Activated gamma-delta T cell treated with Interleukin-2 at 50 U/mL for 16 hours (primary cell): ENCODE measurements around the gene NFS1.
"Not testable (repeated sequence)": the region's sequence is repeated elsewhere in the genome, so short reads cannot be mapped to it uniquely, and the experiment has no call there.

ENCODE experiments used
- DNase-seq: peaks from one replicate; pipeline ENCODE4 v3.0.0-alpha.2; 2020

The NFS1 gene

DNA sequence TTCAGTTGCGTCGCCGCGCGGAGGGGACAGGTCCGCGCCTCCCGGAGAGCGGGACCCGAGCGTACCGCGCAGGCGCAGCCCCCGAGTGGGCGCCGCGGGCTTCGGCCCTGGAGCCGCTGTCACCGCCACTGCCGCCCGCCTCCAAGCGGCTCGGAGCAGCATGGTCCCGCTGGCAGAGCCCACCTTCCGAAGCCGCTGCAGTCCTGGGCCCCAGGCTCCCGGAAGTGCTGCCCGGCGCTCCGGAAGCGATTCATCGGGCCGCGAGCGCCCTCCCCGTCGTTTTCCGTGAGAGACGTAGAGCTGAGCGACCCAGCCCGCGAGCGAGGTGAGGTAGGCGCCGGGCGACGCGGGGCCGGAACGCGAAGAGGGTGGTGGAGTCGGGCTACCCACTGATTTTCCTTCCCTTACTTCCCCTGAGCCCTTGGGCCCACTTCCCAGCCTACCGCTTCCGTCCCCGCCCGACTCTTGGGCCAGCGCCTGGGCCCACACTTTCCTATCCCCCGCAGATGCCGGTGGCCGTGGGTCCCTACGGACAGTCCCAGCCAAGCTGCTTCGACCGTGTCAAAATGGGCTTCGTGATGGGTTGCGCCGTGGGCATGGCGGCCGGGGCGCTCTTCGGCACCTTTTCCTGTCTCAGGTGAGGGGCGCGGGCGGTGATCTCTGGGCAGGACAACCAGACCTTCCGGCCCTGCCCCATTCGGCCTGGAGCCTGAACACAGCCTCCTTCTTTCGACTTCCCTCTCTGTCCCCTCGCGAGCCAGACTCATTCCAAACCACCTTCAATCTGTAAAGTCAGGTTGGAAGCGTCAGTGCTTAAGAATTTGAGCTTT is at the start of gene NFS1, which contains the start of gene ROMO1:
TSS of gene NFS1 (minus strand) at position 226 of the 830 bp plus-strand sequence. CDS start at position 162, 64 bp downstream.
TSS of gene ROMO1 (plus strand) at position 279 of the 830 bp plus-strand sequence. CDS start at position 507, 228 bp downstream.
- DNase-seq = peak; percentile 84

DNA sequence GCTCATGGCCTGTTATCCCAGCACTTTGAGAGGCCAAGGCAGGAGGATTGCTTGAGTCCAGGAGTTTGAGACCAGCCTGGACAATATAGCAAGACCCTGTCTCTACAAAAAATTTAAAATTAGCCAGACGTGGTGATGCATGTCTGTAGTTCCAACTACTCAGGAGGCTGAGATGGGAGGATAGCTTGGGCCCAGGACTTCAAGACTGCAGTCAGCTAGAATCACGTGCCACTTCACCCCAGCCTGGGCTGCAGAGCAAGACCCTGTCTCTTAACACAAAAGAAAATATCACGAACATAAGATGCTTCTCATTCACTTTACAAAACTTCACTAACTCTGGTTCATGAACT is 45.3 kb upstream of the NFS1 start:
- DNase-seq = not testable (repeated sequence)

DNA sequence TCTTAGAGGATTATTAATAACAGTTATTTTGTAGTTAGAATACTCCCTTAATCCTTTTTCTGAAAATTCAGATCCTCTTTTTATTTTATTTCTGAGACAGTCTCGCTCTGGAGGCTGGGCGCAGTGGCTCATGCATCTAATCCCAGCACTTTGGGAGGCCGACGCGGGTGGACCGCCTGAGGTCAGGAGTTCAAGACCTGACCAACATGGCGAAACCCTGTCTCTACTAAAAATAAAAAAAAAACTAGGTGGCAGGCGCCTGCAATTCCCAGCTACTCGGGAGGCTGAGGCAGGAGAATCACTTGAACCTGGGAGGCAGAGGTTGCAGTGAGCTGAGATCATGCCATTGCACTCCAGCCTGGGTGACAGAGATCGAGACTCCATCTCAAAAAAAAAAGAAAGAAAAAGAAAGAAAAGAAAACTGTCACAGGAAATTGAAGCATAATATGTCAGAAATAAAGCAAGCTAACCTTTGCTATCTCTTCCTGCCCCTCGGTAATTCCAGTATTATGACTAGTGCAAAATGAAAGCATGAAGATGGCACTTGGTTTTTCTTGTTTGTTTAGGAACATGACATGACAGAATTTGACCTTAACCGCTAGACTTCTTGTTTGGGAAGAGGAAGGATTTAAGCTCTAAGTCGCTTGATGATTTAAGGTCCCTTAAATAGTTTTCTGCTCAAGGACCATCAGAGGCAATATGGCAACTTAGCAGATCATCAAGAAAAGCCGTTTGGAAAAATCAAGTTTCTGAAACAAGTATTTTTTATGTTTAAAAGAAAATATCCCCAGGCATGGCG is 44.7 kb upstream of the NFS1 start:
- DNase-seq = no peak

DNA sequence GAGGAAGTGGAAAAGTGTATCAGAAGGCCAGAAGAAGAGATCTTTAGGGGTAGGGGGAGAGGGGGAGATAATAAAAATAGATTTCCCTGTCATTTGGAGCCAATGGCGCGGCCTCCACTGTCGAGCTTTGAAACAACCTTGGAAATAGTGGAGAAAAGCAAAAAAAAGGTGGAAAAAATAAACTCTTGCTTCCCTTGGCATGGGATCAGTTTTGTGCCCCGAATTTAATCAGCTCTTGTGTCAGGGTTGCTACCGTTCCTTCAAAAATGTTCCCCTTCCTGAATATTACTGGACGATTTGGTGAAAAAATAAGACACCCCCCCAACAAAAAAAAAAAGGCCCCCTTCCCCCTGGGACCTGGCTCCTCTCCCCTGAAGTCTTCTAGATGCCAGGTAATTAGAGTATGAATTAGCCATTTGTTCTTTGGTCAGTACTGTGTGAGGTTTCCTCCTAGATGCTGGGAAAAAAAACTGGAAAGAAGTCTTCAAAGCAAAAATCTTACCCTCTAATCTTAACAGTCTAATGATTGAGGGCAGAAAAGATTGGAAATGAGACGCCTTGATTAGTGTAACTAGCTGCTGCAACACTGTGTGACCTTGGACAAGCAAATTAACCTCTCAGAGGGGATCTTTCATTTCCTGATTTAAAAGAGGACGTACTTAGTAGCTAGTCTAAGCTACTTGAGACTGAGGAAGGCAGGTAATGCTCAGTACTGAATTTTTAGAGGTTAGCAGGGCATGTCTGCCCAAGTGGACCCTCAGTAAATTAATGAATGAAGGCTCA is 43.8 kb upstream of the NFS1 start:
- DNase-seq = no peak

DNA sequence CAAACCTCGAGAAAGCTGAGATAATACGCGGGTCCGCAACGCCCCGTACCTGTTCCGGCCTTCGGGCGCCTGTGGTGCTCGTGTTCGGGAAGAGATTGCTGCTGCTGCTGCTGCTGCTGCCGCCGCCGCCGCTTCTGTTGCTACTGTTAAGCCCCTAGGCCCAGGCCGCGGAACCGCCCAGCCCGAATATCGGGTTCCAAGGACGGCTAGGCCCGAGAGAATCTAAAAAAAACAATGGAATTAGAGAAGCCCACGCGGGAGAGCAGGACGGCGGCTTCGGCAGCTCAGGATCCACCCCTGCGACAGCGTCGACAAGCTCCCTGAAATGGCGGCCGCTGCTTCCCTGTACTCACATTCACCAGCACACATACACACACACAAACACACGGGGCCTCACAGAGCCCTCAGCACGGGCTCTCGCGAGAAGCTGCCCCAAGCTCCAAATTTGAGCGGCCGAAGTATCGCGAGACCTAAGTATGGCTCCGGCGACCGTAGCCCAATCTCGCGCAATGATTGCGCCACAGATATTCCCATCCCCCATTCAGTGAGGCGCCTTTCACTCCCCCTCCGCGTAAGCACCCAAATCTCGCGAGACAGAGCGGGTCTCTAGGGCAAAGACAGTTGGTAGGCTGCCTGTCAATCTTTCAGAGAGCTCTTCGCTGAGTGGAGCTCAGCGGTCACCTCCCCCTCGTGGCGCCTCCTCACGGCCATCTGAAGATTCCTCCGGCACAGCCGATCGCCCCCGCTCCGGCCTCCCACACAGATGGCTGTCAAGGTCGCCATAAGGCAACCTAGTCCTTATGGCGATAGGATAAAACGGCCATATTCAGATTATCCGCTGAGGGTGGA is 43.0 kb upstream of the NFS1 start, which contains the start of gene RBM39:
TSS of gene RBM39 (minus strand) at position 369 of the 849 bp plus-strand sequence. CDS start 1,386 bp downstream, outside the sequence.
- peak; percentile 99 for DNase-seq

DNA sequence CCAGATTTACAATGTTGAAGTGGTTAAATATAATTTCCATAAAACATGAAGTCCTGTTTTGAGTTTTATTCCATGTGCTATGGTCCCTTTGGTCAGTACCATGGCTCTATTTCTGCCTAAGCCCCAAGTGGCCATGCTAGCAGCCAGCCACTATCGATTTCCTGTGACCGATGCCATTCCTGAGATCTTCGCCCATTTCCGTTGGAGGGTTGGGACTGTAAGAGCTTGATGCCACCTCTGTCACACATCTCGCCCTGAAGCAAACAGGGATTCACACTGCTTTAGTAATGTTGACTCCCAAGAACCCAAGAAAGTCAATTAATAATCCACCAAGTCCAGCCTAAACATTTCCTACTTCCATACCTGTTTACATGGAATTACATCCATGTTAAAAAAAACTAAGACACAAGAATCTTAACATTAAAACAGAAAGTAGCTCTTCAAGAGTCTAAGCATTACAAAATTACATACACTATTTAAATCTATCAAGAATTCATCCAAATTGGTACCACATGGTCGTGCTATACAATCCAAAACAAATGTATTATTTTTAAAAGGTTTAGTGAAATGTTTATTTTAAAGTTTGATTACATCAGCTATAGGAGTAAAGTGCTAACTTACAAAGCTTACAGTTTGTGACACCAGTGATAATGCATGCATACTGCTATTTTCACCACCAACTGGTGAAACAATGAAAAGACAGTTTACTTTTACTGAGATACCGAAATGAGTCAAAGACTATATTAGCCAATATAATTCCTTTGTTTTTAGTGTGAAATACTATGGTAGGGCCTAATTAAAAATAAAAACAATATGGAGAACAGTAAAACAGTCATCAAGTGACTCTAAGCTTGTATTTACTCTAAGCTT is 40.4 kb upstream of the NFS1 start:
- DNase-seq = no peak

DNA sequence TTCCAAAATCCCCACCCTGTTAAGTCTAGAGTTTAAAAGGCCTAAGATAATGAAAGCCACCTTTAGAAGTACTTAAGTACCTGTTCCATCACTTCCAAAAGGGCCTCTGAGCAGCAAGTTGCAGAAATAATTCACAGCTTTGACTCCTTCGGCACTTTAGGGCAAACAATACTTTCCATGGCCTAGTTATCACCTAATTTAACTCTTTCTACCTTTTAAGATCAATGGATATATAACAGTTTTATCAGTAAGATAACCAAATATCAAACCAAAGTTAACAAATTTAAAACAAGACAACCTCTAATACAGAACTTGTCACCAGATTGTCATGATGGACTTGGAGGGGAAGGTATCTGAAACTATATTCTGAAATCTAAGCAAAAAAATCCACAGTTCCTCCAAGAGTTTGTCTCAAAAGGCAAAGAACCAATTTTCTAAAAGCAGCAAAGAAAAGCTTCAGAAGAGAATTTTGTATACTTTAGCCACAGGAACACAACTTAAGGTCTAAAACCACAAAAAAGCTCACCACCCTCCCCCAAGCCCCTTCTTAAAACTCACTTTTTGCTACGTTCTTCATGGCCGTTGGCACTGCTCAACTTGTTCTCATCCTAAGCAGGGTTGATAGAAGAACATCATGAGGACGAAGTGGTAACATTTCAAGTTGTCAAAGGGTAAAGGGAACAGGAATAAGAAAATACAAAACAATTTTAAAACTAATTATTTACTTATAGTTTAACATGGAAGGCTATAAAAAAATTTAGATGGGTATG is 39.4 kb upstream of the NFS1 start:
- DNase-seq = no peak

DNA sequence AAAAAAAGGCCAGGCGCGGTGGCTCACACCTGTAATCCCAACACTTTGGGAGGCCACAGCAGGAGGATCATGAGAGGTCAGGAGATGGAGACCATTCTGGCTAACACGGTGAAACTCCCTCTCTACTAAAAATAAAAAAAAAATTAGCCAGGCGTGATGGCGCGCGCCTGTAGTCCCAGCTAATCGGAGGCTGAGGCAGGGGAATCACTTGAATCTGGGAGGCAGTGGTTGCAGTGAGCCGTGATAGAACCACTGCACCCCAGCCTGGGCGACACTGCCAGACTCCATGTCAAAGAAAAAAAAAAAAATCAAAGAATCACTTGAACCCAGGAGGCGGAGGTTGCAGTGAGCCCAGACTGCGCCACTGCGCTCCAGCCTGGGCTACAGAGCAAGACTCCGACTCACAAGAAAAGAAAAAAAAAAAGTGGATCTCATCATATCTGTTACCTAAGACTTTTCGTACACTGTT is 38.7 kb upstream of the NFS1 start:
- no peak for DNase-seq

DNA sequence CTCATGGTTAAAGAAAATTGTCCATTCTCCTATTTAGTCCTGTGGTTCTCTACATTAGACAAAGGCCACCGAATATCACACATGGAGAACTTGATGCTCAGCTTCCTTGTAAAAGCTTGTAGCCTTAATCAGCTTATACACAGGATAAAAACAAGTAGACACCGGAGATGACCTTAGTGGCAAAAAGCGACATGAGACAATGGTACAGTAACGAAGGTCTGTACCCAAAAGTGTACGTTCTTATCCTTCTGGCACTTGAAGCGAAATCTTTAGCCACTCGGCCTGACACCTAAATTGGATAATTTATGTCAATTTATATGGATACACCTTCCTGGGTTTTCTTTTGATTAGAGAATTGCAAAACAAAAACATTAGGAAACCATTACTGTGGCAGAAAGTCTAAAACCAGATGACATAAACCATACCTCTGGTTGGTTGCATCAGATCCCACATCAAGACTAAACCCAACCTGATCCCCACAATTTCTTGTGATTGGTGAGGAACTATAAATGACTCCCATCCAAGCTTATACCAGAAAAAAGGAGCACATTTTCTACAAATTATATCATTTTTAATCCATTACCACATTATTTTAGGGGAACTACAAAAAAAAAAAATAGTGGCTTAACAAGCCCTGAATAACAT is 36.8 kb upstream of the NFS1 start:
- no peak for DNase-seq

DNA sequence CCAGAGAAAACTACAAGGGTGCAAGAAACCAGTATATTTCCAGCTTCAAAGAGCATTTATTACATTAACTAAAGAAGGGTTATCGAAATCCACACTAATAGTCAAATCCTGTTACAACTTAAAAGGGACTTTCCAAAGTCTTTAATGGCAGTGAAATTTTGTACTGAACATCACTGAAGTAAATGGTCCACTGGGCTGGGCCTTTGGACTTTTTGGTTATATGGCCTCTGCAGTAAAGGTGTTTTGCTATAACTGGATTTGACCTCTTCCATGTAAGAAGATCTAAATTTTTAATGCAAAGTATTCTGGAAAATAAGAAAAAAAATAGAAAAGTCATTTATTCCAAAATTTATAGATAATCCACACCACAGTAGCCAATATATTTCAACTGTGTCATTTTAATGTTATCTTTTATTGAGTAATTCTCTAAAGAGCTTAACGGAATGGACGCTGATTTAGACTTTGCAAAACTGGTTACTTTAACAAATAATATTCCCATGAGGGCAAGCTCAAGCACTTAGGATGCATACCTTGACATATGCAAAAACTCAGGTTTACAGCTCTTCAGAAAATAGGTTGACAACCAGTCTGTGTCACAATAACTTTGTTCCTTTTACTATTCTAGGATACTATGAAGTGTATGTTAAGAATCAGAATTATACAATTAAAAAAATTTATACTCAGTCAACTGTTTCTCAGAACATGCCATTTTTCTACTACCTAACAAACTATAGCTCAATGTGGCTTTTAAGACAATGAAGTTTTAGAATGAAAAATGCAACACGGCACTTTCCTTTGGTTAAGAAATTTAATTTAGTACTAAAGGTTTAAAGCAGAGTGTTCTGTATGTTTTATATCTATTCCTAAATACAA is 35.9 kb upstream of the NFS1 start:
- no peak for DNase-seq

DNA sequence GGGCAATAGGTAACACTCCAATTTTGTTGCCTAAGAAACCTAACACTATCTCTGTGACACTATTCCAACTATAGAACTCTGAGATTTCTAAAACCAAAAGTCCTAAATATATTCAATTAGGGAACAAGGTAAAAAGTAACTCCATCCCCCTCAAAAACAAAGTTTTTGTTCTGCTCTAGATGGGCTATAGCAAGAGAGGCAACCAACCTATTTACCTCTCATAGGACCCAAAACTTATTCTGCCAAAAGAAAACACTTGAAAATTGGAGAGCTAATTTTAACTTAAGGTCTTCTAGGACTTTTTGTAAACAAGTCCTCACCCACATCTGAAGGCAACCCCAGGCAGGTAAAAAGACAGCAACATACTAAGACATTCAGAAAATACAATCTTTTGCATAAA is 35.2 kb upstream of the NFS1 start:
- DNase-seq = no peak

DNA sequence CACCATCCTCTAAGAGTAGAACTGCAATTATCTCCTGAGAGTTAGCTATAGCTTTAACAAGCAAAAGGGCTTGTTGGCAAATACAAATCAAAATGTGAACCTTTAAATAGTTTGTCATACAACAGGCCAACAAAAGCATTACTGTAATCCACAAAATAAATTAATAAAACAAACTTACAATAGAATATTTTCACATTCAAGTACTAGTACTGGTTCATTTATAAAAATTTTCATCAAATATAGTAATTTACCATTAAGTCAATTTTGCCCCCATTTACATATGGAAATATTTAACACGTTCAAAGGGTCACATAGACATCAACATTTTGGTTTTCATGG is 33.5 kb upstream of the NFS1 start:
- DNase-seq = no peak

DNA sequence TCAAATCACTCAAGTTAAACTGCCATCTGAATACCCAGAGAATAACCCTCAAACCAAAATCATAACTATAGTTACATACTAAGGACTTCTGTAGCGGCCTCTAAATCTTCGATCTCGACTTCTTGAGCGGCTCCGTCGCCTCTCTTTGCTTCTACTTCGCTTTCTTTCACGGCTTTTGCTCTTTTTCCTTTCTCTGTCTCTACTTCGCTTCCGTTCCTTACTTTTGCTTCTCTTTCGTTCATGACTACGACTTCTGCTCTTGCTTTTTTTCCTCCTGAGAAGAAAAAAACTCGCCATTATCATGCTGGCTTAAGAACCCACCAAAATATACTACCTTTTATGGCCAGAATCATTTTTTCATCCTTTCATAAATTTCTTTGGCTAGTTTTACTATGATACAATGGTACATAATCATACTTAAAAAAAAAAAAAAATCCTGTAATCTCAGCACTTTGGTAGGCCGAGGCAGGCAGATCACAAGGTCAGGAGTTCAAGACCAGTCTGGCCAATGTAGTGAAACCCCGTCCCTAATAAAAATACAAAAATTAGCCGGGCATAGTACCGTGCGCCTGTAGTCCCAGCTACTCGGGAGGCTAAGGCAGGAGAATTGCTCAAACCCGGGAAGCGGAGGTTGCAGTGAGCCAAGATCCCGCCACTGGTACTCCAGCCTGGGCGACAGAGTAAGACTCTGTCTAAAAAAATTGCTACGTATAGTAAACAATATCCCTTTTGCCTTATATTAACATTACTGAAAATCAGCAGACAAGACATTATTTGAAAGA is 32.9 kb upstream of the NFS1 start:
- no peak for DNase-seq

DNA sequence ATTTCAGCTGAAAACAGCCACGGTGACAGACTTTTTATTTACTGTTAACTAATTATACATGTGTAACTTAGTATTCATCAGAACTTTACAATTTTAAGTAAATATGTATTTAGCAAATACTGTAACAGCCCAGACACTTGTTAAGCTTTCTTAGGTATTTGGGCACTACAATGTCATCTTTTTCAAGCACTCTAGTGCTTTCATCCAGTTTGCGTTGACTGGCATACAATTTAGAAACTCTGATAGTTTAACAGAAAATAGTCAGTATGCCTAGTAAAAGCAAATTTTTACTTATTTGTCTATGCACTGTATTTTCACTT is 32.3 kb upstream of the NFS1 start:
- DNase-seq = no peak

DNA sequence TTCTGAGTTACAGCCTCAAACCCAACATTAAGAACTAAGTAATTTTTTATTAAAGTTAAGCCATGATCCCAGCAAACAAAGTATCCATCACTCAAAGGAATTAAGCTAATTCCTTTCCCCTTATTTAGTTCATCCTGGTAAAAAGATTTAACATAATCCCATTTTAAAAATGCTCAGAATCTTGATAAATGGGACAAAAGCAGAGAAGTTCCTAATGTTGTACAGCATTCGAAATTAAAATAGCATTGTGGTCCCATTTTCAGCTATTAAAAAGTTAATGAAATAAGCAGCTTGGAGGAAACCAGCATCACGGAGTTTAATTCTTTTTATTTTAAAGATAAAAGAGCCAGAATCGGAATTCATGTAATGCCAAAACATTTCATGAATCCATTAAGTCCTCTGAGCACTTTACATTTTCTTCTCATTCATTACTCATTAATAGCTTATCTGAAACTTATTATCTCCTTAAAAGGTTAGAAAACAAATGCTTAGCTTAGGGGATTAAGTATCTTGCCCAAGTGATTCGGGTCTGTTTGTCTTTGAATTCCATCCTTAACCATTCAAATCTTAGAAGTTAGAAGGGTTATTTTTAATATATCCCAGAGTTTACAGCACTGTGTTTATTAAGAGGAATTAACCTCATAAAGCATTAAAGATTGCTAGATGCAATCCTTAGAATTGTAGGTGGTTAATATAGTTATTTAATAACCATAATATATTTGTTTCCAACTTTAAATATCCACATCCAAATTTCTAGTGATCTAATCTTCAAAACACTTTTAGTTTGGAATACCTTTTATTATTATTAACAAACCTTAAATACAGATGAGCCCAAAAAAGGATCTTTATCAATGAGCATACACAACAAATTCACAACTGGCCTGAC is 31.7 kb upstream of the NFS1 start:
- no peak for DNase-seq

DNA sequence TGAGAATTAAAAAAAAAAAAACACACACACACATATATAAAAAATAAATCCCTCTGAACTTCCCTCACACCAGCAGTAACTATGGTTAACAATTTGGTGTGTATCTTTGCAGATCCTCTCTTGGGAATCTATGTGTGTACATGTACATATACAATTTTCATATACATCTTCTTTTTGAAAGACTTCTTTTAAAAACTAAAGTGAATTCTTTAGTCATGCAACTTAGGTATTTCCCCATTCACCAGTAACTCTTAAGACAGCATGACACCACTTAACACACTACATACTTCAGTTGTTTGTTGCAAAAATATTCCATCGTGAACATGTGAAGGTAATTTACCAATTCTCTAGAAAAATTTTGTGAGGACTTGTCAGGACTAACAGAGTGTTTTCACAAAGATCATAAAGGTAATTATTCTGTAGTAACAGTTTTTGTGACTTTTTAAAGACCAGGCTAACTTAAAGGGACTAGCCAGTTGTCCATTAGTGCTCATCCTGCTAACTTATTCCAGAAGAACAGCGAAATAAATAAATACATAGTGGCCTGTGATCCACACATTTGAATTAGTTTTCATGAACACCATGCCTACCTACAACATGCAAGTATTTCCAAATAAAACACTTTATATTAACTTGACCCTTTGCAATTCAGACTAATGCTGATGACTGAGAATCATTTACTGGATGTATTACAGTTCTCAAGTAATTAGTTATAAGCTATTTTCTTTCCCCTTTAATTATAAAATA is 30.9 kb upstream of the NFS1 start:
- DNase-seq = no peak
